CD4-positive, alpha-beta T cell treated with Interleukin-1 beta for 1 hour (primary cell): ENCODE data around the gene AOC3.
"Not testable (repeated sequence)": the region's sequence is repeated elsewhere in the genome, so short reads cannot be mapped to it uniquely, and the experiment has no call there.

Experiments
- DNase-seq, 2 donors: peaks; one replicate each; pipeline ENCODE4 v3.0.0-alpha.2; 2020 to 2022

Gene AOC3

DNA sequence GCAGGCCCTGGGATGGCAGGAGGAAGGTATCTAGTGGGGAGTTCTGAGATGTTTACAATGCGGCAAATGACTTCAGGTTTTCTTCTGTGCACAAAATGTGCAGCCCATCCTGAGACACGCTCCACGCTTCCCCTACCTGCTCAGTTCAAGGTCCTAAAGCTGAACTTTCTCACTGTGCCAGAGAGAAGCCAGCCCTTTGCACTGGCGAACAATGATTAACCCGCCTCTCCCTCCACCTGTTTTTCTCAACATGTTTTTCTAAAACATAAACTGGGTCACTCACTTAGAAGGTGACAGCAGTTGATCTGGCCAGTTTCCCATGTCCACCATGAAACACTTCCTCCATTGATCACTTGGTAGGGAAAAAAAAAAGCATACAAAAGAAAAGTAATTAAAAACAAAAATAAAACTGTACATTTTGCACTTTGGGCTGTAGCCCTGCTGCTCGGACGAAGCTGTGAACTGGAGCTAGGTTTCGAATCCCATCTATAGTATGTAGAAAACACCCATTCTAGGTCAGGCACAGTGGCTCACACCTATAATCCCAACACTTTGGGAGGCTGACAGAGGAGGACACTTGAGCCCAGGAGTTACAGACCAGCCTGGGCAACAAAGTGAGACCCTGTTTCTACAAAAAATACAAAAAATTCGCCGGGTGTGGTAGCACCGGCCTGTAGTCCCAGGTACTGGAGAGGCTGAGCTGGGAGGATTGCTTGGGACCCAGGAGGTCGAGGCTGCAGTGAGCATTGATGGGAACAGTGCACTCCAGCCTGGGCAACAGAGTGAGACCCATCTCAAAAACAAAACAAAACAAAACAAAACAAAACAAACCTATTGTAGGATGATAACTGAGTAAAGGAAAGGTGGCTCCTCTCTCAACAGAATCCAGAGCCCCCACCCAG is 43.5 kb downstream of the AOC3 start:
- DNase-seq = no peak

DNA sequence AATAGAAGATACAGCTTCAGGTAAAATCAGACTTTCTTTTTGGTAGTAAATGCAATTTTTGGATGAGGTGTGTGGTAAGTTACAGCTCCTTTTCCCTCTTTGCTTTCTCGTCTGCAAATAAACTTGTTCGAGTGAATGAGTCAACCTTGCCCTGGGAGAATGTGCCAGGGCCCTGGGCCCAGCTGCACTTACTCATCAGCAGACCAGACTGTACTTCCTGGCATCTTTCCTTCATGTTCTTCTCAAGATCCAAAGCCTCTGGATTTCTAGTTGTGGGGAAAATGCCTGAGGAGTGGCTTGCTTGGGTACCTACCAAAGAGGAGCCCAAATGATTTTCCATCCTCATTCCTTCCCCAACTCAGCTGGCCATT is 44.2 kb downstream of the AOC3 start:
- DNase-seq = no peak

DNA sequence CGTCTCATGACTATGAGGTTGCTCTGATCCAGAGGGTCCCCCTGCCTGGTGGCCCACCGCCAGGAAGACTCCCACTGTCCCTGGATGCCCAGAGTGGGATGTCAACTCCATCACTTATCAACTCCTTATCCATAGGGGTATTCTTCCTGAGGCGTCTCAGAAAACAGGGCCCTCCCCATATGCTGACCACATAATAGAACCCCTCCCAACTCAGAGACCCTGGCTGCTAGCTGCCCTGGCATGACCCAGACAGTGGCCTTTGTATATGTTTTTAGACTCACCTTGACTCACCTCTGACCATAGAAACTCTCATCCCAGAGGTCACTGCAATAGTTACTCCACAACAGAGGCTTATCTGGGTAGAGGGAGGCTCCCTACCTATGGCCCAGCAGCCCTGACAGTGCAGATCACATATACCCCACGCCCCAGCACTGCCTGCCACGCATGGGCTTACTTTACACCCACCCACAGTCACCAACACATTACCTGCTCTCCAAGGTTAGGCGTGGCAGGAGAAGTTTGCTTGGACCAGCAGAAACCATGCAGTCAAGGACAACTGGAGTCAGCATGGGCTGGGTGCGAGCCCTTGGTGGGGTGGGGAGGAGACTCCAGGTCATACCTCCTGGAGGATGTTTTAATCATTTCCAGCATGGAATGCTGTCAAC is 47.3 kb downstream of the AOC3 start:
- no peak for DNase-seq

DNA sequence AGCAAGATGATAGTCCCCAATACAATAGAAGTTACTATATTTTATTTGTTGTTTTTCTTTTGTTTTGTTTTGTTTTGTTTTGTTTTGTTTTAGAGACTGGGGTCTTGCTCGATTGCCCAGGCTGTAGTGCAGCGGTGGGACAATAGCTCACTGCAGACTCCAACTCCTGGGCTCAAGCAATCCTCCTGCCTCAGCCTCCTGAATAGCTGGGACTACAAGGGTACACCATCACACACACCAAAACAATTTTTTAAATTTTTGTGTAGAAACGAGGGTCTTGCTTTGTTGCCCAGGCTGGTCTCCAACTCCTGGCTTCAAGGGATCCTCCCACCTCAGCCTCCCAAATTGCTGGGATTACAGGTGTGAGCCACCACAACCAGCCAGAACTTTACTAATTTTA is 49.0 kb downstream of the AOC3 start:
- DNase-seq = not testable (repeated sequence)

DNA sequence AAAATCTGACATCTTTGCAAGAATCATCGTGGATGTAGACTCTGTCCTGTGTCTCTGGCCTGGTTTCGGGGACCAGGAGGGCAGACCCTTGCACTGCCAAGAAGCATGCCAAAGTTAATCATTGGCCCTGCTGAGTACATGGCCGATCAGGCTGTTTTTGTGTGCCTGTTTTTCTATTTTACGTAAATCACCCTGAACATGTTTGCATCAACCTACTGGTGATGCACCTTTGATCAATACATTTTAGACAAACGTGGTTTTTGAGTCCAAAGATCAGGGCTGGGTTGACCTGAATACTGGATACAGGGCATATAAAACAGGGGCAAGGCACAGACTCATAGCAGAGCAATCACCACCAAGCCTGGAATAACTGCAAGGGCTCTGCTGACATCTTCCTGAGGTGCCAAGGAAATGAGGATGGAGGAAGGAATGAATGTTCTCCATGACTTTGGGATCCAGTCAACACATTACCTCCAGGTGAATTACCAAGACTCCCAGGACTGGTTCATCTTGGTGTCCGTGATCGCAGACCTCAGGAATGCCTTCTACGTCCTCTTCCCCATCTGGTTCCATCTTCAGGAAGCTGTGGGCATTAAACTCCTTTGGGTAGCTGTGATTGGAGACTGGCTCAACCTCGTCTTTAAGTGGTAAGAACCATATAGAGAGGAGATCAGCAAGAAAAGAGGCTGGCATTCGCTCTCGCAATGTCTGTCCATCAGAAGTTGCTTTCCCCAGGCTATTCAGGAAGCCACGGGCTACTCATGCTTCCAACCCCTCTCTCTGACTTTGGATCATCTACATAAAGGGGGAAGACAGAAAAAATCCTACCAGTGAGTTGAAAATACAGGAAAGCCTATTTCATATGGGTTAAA is 49.7 kb downstream of the AOC3 start, which contains the start of gene G6PC1:
Gene G6PC1, plus strand, starts transcription at position 340 of the 872 bp plus-strand sequence. Its CDS starts 78 bp downstream, at position 418.
- no peak for DNase-seq

DNA sequence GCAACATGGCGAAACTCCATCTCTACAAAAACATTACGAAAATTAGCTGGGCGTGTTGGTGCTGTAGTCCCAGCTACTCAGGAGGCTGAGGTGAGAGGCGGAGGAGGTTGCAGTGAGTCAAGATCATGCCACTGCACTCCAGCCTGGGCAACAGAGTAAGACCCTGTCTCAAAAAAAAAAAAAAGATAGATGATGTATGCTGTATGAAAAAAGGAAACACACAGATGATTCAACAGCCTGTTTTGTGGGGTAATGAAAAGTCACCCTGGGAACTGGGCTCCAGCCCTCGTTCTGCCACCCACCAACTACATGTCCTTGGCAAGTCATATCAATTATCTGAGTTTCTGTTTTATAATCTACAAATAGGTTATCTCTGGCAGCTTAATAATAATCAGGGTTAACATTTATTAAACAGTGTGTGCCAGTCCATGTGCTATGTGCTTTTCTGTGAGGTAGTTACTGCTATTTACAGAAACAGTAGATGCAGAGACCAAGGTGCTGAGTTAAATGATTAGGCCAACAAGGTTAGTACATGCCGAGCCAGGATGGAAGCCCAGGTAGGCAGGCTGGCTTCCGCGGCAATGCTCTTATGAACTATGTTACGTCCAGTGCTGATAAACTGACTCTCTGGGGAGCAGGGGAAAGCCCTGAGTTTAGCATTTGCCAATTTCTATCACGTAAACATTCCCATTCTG is 50.7 kb downstream of the AOC3 start:
- no peak for DNase-seq

DNA sequence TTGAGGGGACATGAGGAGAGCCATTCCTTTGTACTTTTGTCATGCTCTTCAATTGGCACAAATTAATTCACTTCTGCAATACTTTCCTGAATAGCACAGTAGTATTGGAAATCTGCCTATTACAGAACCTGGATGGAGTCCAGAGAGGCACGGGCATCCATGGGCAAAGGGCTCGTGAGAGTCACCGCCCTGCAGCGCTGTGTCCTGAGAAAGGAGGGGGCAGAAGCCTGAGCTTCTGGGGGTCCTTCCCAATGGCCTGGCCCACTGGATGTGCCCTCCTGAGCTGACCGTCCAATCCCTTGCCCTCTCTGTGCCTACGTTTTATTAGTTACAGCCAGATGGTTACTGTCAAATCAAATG is 53.1 kb downstream of the AOC3 start:
- no peak for DNase-seq

DNA sequence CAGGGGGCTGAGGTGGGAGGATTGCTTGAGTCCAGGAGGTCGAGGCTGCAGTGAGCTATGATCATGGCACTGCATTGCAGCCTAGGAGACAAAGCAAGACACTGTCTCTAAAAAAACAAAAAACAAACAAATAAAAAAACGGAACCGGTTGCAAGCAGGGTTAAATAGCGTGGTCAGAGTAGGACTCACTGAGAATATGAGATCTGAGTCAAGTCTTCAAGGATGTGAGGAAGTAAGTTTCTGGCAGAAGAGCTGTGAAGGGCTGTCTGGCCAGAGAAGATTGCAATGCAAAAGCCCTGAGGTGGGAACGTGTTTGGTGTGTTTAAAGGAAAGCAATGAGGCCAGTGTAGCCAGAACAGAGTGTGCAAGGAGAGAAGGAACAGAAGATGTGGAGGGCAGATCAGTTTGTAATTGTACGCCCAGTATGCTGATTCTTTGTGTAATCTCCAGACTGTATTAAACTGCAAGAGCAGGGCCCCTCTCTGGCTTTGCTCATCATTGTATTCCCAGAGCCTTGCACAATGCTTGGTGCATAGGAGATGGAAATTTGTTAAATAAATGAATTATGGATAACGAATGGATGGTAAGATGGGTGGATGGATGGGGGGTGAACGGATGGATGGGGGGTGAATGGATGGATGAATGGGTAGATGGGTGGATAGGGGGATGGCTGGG is 55.9 kb downstream of the AOC3 start:
- DNase-seq = no peak
